Lung (tissue), 12 donors: ENCODE measurements around the gene NNMT. TPM values are rescaled to one million over a fixed set of nuclear protein-coding genes. Genes with fewer than 3 reads are reported as not detected.

Experiments used
- ATAC-seq: fragments of 200-7000 bp; cut with Tn5 transposase; one replicate; pipeline ENCODE4 v1.9.1; 2020; ENCODE audit warnings: moderate number of reproducible peaks; ENCODE audit not compliant: insufficient read depth, low FRiP score
- DNase-seq, 3 donors: peaks; one replicate each; pipeline ENCODE4 v3.0.0-alpha.2; 2013 to 2017
- H3K27ac ChIP-seq, 2 donors: one replicate each; pipeline ENCODE4 v1.5.1; 2013; ENCODE audit warnings: mild to moderate bottlenecking in 2 of 2, moderate library complexity in 2 of 2, control low read depth in 1 of 2, inconsistent platforms in 1 of 2, low read depth in 1 of 2, low read length in 1 of 2
- H3K27me3 ChIP-seq, 3 donors: one replicate each; pipeline ENCODE4 v1.5.1; 2013; ENCODE audit warnings: low read length in 2 of 3; ENCODE audit not compliant: control insufficient read depth in 3 of 3, insufficient read depth in 3 of 3
- H3K36me3 ChIP-seq, 4 donors: one replicate each; pipeline ENCODE4 v1.5.1; 2013; ENCODE audit warnings: low read length in 4 of 4, mild to moderate bottlenecking in 1 of 4, moderate library complexity in 1 of 4; ENCODE audit not compliant: control insufficient read depth in 4 of 4, insufficient read depth in 4 of 4
- H3K4me1 ChIP-seq, 5 donors: one replicate each; pipeline ENCODE4 v1.5.1; 2013; ENCODE audit warnings: low read length in 5 of 5, mild to moderate bottlenecking in 2 of 5, moderate library complexity in 1 of 5; ENCODE audit not compliant: control insufficient read depth in 5 of 5, insufficient read depth in 5 of 5
- H3K4me3 ChIP-seq: one replicate; pipeline ENCODE4 v1.5.1; 2013; ENCODE audit warnings: mild to moderate bottlenecking, control low read depth, moderate library complexity
- H3K9ac ChIP-seq, 2 donors: one replicate each; pipeline ENCODE4 v1.5.1; 2013; ENCODE audit warnings: low read length in 2 of 2, control low read depth in 1 of 2; ENCODE audit not compliant: insufficient read depth in 1 of 2
- H3K9me3 ChIP-seq, 4 donors: one replicate each; pipeline ENCODE4 v1.5.1; 2013; ENCODE audit warnings: low read length in 3 of 4, mild to moderate bottlenecking in 1 of 4, moderate library complexity in 1 of 4; ENCODE audit not compliant: control insufficient read depth in 4 of 4, insufficient read depth in 3 of 4
- CTCF ChIP-seq: IDR thresholded peaks from 2 replicates; pipeline ENCODE4 v1.5.1; 2012; ENCODE audit warnings: mild to moderate bottlenecking; ENCODE audit errors: control extremely low read depth, extremely low read depth
- WGBS, 2 donors: extraction: QIAGEN DNeasy Blood & Tissue Kit; methylation state at CpG; one replicate each; pipeline ENCODE4 v1.1.7; 2013; 5-methylcytosine and 5-hydroxymethylcytosine counted together
- polyA plus RNA-seq, 2 donors: library from polyadenylated mRNA; stranded (reverse); fragments of 200-250 nt; gene quantifications; one replicate each; pipeline ENCODE4 v1.2.1, GENCODE V29; 2013
- total RNA-seq, 2 donors: library from RNA; depleted of rRNA in 1 of 2; stranded (reverse); fragments of >200 nt in 1 of 2; gene quantifications; one replicate each; pipeline ENCODE4 v1.2.1, GENCODE V29; 2014 to 2021
- donor health status: control.
- donor health status: control.
- donor health status: Bipolar disorder and iron deficiency.
- donor health status: healthy.
- donor health status: DM: yes; HTN: yes; CAD: no.

Gene NNMT
- total and polyA plus RNA-seq, 4 donors: 15.4 to 523 (median 345) TPM

GRCh38 chr11:114260483-114260882, 35.7 kb upstream of the NNMT start:
- H3K27me3 ChIP-seq: no peaks in the 10 kb centered on the region
- no peaks in the 10 kb centered on the region for H3K9me3 ChIP-seq
- TF ChIP-seq CTCF: no peak
- no peak overlapping the region for H3K4me3 ChIP-seq
- DNase-seq: no peak
- H3K27ac ChIP-seq: peak overlapping the region; percentile 9 to 30
- no peak for ATAC-seq
- WGBS, 2 donors: 68 to 80% methylated on average over 9 of the region's 9 CpGs
- H3K36me3 ChIP-seq: peaks cover 0 to 12% (median 2%) of the 10 kb centered on the region in 4 donors
- H3K9ac ChIP-seq: no peak overlapping the region
- peaks cover 0 to 18% (median 13%) of the 10 kb centered on the region in 5 donors for H3K4me1 ChIP-seq

- no peaks in the 10 kb centered on the region for H3K27me3 ChIP-seq
- no peak for TF ChIP-seq CTCF
- H3K9me3 ChIP-seq: no peaks in the 10 kb centered on the region
- DNase-seq (no peak), ATAC-seq (no peak)
- H3K4me1 ChIP-seq: peaks cover 0 to 18% (median 13%) of the 10 kb centered on the region in 5 donors
- WGBS, 2 donors: 81 to 89% methylated on average over 7 of the region's 7 CpGs
- H3K4me3 ChIP-seq: no peak overlapping the region
- H3K9ac ChIP-seq: no peak overlapping the region
- H3K27ac ChIP-seq: no peak overlapping the region
- H3K36me3 ChIP-seq: peaks cover 0 to 5% (median 0%) of the 10 kb centered on the region in 4 donors
These were observed 34.4 kb upstream of the NNMT start for GRCh38 chr11:114261791-114262190.

GRCh38 chr11:114262681-114263512, 33.3 kb upstream of the NNMT start:
- H3K27me3 ChIP-seq: no peaks in the 10 kb centered on the region
- H3K4me1 ChIP-seq: peaks cover 0 to 16% (median 5%) of the 10 kb centered on the region in 5 donors
- no peak overlapping the region for H3K27ac ChIP-seq
- TF ChIP-seq CTCF: peak; percentile 49
- DNase-seq (peak; percentile 59 to 74 (median 74)), ATAC-seq (no peak)
- no peak overlapping the region for H3K9ac ChIP-seq
- H3K36me3 ChIP-seq: peaks cover 0 to 2% (median 0%) of the 10 kb centered on the region in 4 donors
- H3K9me3 ChIP-seq: no peaks in the 10 kb centered on the region
- 23% methylated on average over 9 of the region's 9 CpGs for WGBS, 2 donors
- H3K4me3 ChIP-seq: no peak overlapping the region
